Measurements from ENCODE around the gene RASA1. TPM values are rescaled to one million over a fixed set of nuclear protein-coding genes. Genes with fewer than 3 reads are reported as not detected.

The RASA1 gene
- total RNA-seq, 1 donor from 2014 or later = 55.1 TPM

DNA sequence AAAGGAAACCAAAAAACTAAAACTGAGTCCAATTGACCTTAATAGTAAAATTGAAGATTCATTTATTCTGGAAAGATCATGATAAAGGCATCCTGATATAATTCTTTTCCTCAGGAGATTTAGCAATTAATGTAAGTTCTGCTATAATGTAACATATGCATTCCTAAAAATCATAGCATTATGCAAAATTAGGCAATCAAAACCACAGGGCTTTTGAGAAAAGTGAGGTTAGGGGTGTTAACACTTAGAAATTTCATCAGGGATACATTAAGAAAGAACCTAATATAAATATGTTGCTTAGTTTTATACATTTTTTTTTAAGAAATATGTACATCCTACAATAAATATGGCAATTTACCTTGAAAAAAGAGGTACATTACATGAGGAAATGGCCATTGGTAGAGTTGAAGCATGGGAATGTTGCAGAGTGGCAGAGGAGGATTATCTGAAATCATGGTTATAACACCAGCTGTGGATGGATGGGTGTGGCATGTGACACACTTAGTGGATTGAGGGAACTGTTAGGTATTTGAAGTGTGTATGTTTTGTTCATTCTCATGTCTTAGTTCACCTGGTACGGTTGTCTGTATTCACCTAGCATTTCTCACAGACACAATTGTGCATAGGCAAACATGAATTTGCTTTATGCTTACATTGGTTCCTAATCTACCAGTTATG, 94.0 kb downstream of the RASA1 start:
- Mint-ChIP-seq H3K36me3 (ENCODE audit: unreplicated experiment) (no peaks in the 10 kb centered on the region), H3K27ac (ENCODE audit: unreplicated experiment) (no peak overlapping the region), H3K4me3 (ENCODE audit: unreplicated experiment) (no peak overlapping the region), H3K4me1 (ENCODE audit: low read depth, unreplicated experiment) (no peaks in the 10 kb centered on the region), H3K27me3 (ENCODE audit: unreplicated experiment) (no peaks in the 10 kb centered on the region), H3K9me3 (ENCODE audit: unreplicated experiment) (no peaks in the 10 kb centered on the region)
- no peak for DNase-seq
- TF ChIP-seq, protein P1, sequence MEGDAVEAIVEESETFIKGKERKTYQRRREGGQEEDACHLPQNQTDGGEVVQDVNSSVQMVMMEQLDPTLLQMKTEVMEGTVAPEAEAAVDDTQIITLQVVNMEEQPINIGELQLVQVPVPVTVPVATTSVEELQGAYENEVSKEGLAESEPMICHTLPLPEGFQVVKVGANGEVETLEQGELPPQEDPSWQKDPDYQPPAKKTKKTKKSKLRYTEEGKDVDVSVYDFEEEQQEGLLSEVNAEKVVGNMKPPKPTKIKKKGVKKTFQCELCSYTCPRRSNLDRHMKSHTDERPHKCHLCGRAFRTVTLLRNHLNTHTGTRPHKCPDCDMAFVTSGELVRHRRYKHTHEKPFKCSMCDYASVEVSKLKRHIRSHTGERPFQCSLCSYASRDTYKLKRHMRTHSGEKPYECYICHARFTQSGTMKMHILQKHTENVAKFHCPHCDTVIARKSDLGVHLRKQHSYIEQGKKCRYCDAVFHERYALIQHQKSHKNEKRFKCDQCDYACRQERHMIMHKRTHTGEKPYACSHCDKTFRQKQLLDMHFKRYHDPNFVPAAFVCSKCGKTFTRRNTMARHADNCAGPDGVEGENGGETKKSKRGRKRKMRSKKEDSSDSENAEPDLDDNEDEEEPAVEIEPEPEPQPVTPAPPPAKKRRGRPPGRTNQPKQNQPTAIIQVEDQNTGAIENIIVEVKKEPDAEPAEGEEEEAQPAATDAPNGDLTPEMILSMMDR (IDR thresholded peaks at IDR 0.05; ENCODE audit: partially characterized antibody, unreplicated experiment) = no peak

DNA sequence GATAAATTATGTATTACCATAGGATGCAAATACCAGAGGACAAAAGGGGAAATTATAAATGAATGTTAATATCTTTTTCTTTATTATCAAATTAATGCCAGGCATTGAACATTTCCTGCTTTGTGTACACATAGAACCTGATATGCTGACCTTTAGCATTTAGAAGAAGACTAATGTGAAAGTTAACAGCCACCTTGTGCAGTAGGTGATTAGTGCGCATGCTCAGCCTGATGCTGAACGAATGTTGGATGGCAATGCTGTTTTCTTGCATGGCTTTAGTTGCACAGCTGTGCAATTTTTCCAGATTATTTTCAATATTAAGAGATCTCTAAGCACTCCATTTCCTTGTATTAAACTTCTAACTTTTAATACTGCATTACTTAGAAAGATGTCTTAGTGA, 99.6 kb downstream of the RASA1 start:
- Mint-ChIP-seq H3K4me3 (ENCODE audit: unreplicated experiment) (no peak overlapping the region), H3K27me3 (ENCODE audit: unreplicated experiment) (no peaks in the 10 kb centered on the region), H3K27ac (ENCODE audit: unreplicated experiment) (no peak overlapping the region), H3K36me3 (ENCODE audit: unreplicated experiment) (no peaks in the 10 kb centered on the region), H3K9me3 (ENCODE audit: unreplicated experiment) (no peaks in the 10 kb centered on the region), H3K4me1 (ENCODE audit: low read depth, unreplicated experiment) (no peaks in the 10 kb centered on the region)
- DNase-seq = no peak
- TF ChIP-seq, protein P1 (IDR thresholded peaks at IDR 0.05; ENCODE audit: partially characterized antibody, unreplicated experiment) = no peak

DNA sequence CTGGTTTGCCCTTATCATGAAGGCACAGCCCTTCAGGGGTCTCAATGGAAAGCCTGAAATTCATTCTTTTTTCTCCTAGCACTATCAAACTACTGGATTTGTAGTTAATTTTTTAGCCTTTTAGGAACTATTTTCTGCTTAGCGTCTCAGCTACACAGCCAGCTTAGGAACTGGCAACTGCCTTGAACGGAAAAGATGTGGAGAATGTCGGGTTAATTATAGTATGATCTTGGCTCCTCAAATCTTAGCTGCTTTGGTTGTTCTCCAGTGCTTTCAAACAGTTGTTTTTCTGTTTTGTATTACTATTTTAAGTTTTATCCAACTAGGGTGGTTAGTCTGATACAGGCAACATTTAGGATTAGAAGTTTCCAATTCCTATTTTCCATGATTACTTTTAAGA, 100.9 kb downstream of the RASA1 start:
- Mint-ChIP-seq H3K27me3 (ENCODE audit: unreplicated experiment) (no peaks in the 10 kb centered on the region), H3K27ac (ENCODE audit: unreplicated experiment) (no peak overlapping the region), H3K9me3 (ENCODE audit: unreplicated experiment) (no peaks in the 10 kb centered on the region), H3K4me3 (ENCODE audit: unreplicated experiment) (no peak overlapping the region), H3K4me1 (ENCODE audit: low read depth, unreplicated experiment) (no peaks in the 10 kb centered on the region), H3K36me3 (ENCODE audit: unreplicated experiment) (no peaks in the 10 kb centered on the region)
- TF ChIP-seq, protein P1 (IDR thresholded peaks at IDR 0.05; ENCODE audit: partially characterized antibody, unreplicated experiment) = no peak
- no peak for DNase-seq

DNA sequence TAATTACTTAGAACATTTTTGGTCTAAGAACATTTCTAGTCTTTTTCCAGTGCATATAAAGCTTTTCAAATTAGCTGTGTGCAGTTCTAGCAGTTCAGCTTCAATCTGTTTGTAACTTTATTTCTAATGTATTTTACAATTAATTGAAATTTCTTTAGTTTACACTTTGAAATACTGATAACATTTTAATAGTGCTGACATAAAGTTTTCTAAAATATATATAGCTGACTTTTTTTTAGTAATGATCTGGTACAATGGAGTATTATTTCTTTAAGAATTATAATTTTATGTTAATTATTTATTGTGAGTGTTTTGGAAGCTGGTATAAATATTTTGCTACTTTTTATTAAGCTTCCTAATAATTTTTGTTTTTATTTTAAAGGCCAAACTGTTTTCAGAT, 101.7 kb downstream of the RASA1 start:
- no peak for DNase-seq
- no peak overlapping the region for H3K4me3 Mint-ChIP-seq (ENCODE audit: unreplicated experiment)
- H3K27ac Mint-ChIP-seq (ENCODE audit: unreplicated experiment) = no peak overlapping the region
- no peaks in the 10 kb centered on the region for H3K27me3 Mint-ChIP-seq (ENCODE audit: unreplicated experiment)
- H3K9me3 Mint-ChIP-seq (ENCODE audit: unreplicated experiment) = no peaks in the 10 kb centered on the region
- TF ChIP-seq, protein P1 (IDR thresholded peaks at IDR 0.05; ENCODE audit: partially characterized antibody, unreplicated experiment) = no peak
- no peaks in the 10 kb centered on the region for H3K36me3 Mint-ChIP-seq (ENCODE audit: unreplicated experiment)
- no peaks in the 10 kb centered on the region for H3K4me1 Mint-ChIP-seq (ENCODE audit: low read depth, unreplicated experiment)

DNA sequence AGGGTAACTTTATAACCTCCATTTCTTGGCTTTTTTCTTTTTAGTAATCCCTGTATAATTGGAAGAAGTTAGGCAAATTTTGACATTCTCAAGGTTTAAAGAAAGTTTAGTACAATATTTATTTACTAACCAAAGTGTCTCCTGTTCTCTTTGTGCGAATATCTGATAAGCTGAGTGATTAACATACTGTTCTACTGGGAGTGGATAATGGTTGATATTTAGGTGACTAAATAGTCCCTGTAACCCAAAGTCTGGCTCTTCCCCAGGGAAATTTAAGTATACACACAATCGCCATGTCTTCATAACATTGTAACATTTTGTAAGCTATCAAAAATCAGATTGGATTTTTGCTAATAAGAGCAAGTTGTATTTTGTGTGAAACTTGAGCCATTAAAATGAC, 105.0 kb downstream of the RASA1 start:
- no peak overlapping the region for H3K4me3 Mint-ChIP-seq (ENCODE audit: unreplicated experiment)
- TF ChIP-seq, protein P1 (IDR thresholded peaks at IDR 0.05; ENCODE audit: partially characterized antibody, unreplicated experiment) = no peak
- H3K9me3 Mint-ChIP-seq (ENCODE audit: unreplicated experiment) = no peaks in the 10 kb centered on the region
- H3K27me3 Mint-ChIP-seq (ENCODE audit: unreplicated experiment) = no peaks in the 10 kb centered on the region
- H3K36me3 Mint-ChIP-seq (ENCODE audit: unreplicated experiment) = no peaks in the 10 kb centered on the region
- DNase-seq = no peak
- H3K4me1 Mint-ChIP-seq (ENCODE audit: low read depth, unreplicated experiment) = no peaks in the 10 kb centered on the region
- H3K27ac Mint-ChIP-seq (ENCODE audit: unreplicated experiment) = no peak overlapping the region

Measured in glutamatergic neuron (in vitro differentiated cells).